Smooth muscle cell (in vitro differentiated cells): ENCODE measurements around the gene ZFP3. TPM values are rescaled to one million over a fixed set of nuclear protein-coding genes. Genes with fewer than 3 reads are reported as not detected.
"Not testable (repeated sequence)": the region's sequence is repeated elsewhere in the genome, so short reads cannot be mapped to it uniquely, and the experiment has no call there.

Experiments
- DNase-seq: peaks from one replicate; lab custom pipeline; 2025; ENCODE audit not compliant: unreplicated experiment; lab: John Stamatoyannopoulos, UW
- H2AFZ ChIP-seq: fragments of 200-600 bp; sonication (generic); 2 replicates; pipeline ENCODE4 v1.6.0; 2016; ENCODE audit warnings: antibody characterized with exemption, low read depth, mild to moderate bottlenecking
- H3F3A ChIP-seq: fragments of 200-600 bp; sonication (generic); 2 replicates; pipeline ENCODE4 v1.6.0; 2017; ENCODE audit warnings: antibody characterized with exemption, low read depth
- H3K27ac ChIP-seq: fragments of 200-600 bp; sonication (generic); 2 replicates; pipeline ENCODE4 v1.5.1; 2016; ENCODE audit warnings: low read depth, mild to moderate bottlenecking
- H3K27me3 ChIP-seq: fragments of 200-600 bp; sonication (generic); 2 replicates; pipeline ENCODE4 v1.6.1; 2016; ENCODE audit warnings: low read depth, mild to moderate bottlenecking
- H3K36me3 ChIP-seq: fragments of 200-600 bp; sonication (generic); 2 replicates; pipeline ENCODE4 v1.5.1; 2016; ENCODE audit warnings: low read depth
- H3K4me1 ChIP-seq: fragments of 200-600 bp; sonication (generic); 2 replicates; pipeline ENCODE4 v1.5.1; 2016; ENCODE audit warnings: low read depth
- H3K4me2 ChIP-seq: fragments of 200-600 bp; sonication (generic); 2 replicates; pipeline ENCODE4 v1.6.0; 2016; ENCODE audit warnings: mild to moderate bottlenecking
- H3K4me3 ChIP-seq: fragments of 200-600 bp; sonication (generic); 2 replicates; pipeline ENCODE4 v1.5.1; 2016; ENCODE audit warnings: mild to moderate bottlenecking
- H3K79me2 ChIP-seq: fragments of 200-600 bp; sonication (generic); 2 replicates; pipeline ENCODE4 v1.6.0; 2016; ENCODE audit warnings: low read depth, mild to moderate bottlenecking
- H3K9ac ChIP-seq: fragments of 200-600 bp; sonication (generic); 2 replicates; pipeline ENCODE4 v1.6.0; 2016; ENCODE audit warnings: low read depth
- H3K9me3 ChIP-seq: fragments of 200-600 bp; sonication (generic); replicated peaks from 2 replicates; pipeline ENCODE4 v1.5.1; 2016; ENCODE audit warnings: low read depth
- H4K20me1 ChIP-seq: fragments of 200-600 bp; sonication (generic); 2 replicates; pipeline ENCODE4 v1.6.0; 2016; ENCODE audit warnings: low read depth
- CTCF ChIP-seq: fragments of 200-600 bp; sonication (generic); IDR thresholded peaks from 2 replicates; pipeline ENCODE4 v1.5.1; 2017; ENCODE audit warnings: borderline replicate concordance, mild to moderate bottlenecking, antibody characterized with exemption; ENCODE audit not compliant: insufficient read depth, poor library complexity, severe bottlenecking
- WGBS: methylation state at CpG from one replicate; pipeline ENCODE4 v1.1.7; 2016; ENCODE audit warnings: low lambda C conversion rate; 5-methylcytosine and 5-hydroxymethylcytosine counted together
- polyA plus RNA-seq: library from polyadenylated mRNA; unstranded; fragments of >200 nt; fragmentation: Nextera tagmentation; extraction: Ambion mirVana; gene quantifications from 2 replicates; pipeline ENCODE4 v1.2.1, GENCODE V29; 2016
- total RNA-seq: library from RNA; depleted of rRNA; stranded (reverse); fragments of >200 nt; gene quantifications from 2 replicates; pipeline ENCODE4 v1.2.3, GENCODE V29; 2014

ZFP3 gene
- total and polyA plus RNA-seq, 2 experiments from 2014 or later = 0.13 to 0.22 TPM

- H3K36me3 ChIP-seq = no peaks in the 10 kb centered on the region
- no peak overlapping the region for H3K4me2 ChIP-seq
- no peak overlapping the region for H3K9ac ChIP-seq
- no peak overlapping the region for H3K4me3 ChIP-seq
- WGBS = 91% methylated on average over 9 of the region's 10 CpGs
- H3K27me3 ChIP-seq = no peaks in the 10 kb centered on the region
- no peaks in the 10 kb centered on the region for H3K4me1 ChIP-seq
- no peak overlapping the region for H3K27ac ChIP-seq
- no peak for DNase-seq
- no peaks in the 10 kb centered on the region for H4K20me1 ChIP-seq
- no peaks in the 10 kb centered on the region for H3K9me3 ChIP-seq
- no peaks in the 10 kb centered on the region for H3K79me2 ChIP-seq
- no peak for TF ChIP-seq CTCF
- H3F3A ChIP-seq = no peaks in the 10 kb centered on the region
- H2AFZ ChIP-seq = no peak overlapping the region
Observed at GRCh38 chr17:5055543-5055942, 22.7 kb upstream of the ZFP3 start.

- Histone ChIP-seq H3K79me2 (no peaks in the 10 kb centered on the region), H3K4me3 (no peak overlapping the region), H3K9ac (no peak overlapping the region), H4K20me1 (no peaks in the 10 kb centered on the region), H3F3A (no peaks in the 10 kb centered on the region), H3K4me1 (no peaks in the 10 kb centered on the region), H3K36me3 (no peaks in the 10 kb centered on the region), H3K9me3 (no peaks in the 10 kb centered on the region), H2AFZ (no peak overlapping the region), H3K4me2 (no peak overlapping the region), H3K27ac (no peak overlapping the region), H3K27me3 (peaks cover 6% of the 10 kb centered on the region)
- DNase-seq = no peak
- no peak for TF ChIP-seq CTCF
- WGBS = 82% methylated on average over 1 of the region's 1 CpG
Observed at GRCh38 chr17:5065227-5065744, 13.0 kb upstream of the ZFP3 start.

GRCh38 chr17:5068236-5068635, 10.0 kb upstream of the ZFP3 start:
- Histone ChIP-seq H3F3A (no peaks in the 10 kb centered on the region), H3K4me3 (no peak overlapping the region), H3K4me1 (no peaks in the 10 kb centered on the region), H3K79me2 (no peaks in the 10 kb centered on the region), H3K9ac (no peak overlapping the region), H3K27me3 (peaks cover 6% of the 10 kb centered on the region), H2AFZ (no peak overlapping the region), H4K20me1 (no peaks in the 10 kb centered on the region), H3K27ac (no peak overlapping the region), H3K9me3 (no peaks in the 10 kb centered on the region), H3K4me2 (no peak overlapping the region), H3K36me3 (no peaks in the 10 kb centered on the region)
- TF ChIP-seq CTCF = no peak
- no peak for DNase-seq
- 97% methylated on average over 3 of the region's 3 CpGs for WGBS

GRCh38 chr17:5069724-5070123, 8.5 kb upstream of the ZFP3 start:
- Histone ChIP-seq H3K4me3 (no peak overlapping the region), H3K4me2 (no peak overlapping the region), H3K27ac (no peak overlapping the region), H3K36me3 (no peaks in the 10 kb centered on the region), H3K9ac (no peak overlapping the region), H4K20me1 (no peaks in the 10 kb centered on the region), H3K27me3 (peaks cover 6% of the 10 kb centered on the region), H3F3A (no peaks in the 10 kb centered on the region), H3K79me2 (no peaks in the 10 kb centered on the region), H3K4me1 (no peaks in the 10 kb centered on the region), H3K9me3 (no peaks in the 10 kb centered on the region), H2AFZ (no peak overlapping the region)
- DNase-seq = no peak
- WGBS = 74% methylated on average over 4 of the region's 4 CpGs
- no peak for TF ChIP-seq CTCF

- not testable (repeated sequence) for H3K27me3 ChIP-seq, H2AFZ ChIP-seq, DNase-seq, H3K4me2 ChIP-seq, H3K9ac ChIP-seq, H4K20me1 ChIP-seq, H3K9me3 ChIP-seq, H3K27ac ChIP-seq, H3K36me3 ChIP-seq, H3F3A ChIP-seq, H3K4me1 ChIP-seq, H3K4me3 ChIP-seq, H3K79me2 ChIP-seq
- 80% methylated on average over 5 of the region's 5 CpGs for WGBS
Observed at GRCh38 chr17:5075472-5075871, 2.8 kb upstream of the ZFP3 start.

GRCh38 chr17:5077275-5077674, 992 bp upstream of the ZFP3 start:
- H3K27me3 ChIP-seq, H3K4me2 ChIP-seq, H3K9ac ChIP-seq, H3F3A ChIP-seq, H3K36me3 ChIP-seq, H3K4me3 ChIP-seq, H4K20me1 ChIP-seq, H3K27ac ChIP-seq, H3K9me3 ChIP-seq, H2AFZ ChIP-seq, H3K4me1 ChIP-seq, H3K79me2 ChIP-seq, DNase-seq: not testable (repeated sequence)
- 99% methylated on average over 24 of the region's 24 CpGs for WGBS
